ENCODE data around the gene PRC1.
A peak's percentile ranks its signal among the peaks of the same experiment; 100 is the strongest.
"Not testable (repeated sequence)": the region's sequence is repeated elsewhere in the genome, so short reads cannot be mapped to it uniquely, and the experiment has no call there.

The PRC1 gene

DNA sequence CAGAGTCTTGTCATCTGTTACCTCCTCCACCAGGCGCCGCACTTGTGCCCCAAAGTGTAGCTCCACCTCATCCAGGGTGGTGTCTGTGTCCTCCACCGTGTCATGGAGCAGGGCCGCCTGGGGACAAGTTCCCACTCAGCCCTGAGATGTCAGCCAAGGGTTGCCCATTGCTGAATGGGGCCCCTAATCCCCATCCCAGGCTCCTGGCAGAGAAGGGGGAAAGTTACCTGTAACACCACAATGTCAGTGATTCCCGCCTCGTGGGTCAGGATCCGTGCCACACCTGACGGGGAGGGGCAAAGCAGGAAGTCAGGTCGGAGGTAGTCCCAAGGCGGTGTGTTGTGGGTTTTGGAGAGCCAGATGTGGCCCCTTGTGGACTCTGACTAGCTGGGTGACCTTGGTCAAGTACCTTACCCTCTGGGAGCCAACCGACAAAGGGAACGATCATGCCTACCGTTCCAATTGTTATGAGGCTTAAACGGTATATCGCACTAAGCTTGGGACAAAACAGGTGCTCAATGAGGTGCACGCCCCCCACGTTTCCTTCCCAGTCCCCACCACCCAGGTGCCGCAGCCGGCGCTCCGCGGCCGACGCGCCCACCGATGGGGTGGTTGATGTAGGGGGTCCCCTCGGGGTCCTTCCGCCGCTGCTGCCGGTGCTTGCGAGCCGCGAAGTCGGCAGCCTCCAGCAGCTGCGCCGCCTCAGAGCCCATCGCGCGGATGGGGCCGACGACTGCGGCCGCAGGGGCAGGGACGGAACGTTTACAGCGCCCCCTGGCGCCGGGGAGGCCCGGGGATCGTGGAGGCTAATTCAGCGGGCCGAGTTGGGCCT lies 62.3 kb downstream of the PRC1 start, which contains the start of gene HDDC3:
TSS of gene HDDC3 (minus strand) at position 722 of the 832 bp plus-strand sequence. CDS start at position 713, 9 bp downstream.
- peak; percentile 33 for DNase-seq

DNA sequence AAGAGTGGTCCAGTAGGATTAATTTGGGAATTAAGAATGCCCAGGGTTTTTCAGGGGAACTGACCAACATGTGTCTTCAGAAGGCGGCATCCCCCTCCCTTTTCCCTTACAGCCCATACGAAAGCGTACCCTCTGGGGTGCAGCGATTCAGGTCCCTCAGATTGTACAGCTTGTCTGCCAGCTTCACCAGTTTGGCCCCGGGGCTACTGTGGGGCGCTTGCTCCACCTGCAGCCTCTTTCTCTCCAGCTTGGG lies 62.8 kb downstream of the PRC1 start:
- no peak for DNase-seq

DNA sequence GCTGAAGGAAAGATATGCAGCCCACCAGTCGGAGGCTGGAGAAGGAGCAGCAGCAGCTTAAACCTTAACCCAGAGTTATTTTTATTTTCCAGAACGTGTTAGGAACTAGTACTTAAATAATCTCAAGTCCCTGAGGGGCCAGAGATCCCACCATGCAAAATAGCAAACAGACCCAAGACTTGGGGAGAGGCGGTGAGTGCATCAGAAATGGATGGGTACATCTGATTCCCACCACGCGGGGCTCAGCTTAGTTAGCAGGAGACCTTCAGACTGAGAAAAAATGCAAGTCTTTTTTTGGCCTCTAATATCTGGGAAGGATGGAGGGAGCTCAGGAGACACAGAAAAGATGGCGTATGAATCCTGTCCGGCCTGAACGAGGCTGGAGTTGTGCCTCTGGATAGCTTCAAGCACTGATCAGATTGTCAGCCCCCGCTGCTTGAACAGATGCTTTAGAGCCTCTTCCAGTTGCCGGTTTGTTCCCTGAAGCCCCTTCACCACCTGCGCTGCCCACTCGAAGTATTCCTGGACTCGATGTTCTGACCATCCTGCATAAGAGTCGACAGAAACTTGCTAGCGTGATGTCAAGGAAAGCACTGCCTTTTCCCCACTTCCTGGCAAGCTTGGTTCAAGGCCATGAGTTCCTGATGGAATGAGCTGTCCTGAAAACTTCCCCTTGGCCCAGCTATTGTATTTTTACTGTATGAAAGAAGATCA lies 63.3 kb downstream of the PRC1 start:
- DNase-seq = no peak

GRCh38 chr15:90929246-90930019 lies 64.9 kb downstream of the PRC1 start:
- DNase-seq = no peak

GRCh38 chr15:90928106-90928505 lies 66.2 kb downstream of the PRC1 start:
- not testable (repeated sequence) for DNase-seq

- DNase-seq = not testable (repeated sequence)
Observed at GRCh38 chr15:90926766-90927165, 67.6 kb downstream of the PRC1 start.

DNA sequence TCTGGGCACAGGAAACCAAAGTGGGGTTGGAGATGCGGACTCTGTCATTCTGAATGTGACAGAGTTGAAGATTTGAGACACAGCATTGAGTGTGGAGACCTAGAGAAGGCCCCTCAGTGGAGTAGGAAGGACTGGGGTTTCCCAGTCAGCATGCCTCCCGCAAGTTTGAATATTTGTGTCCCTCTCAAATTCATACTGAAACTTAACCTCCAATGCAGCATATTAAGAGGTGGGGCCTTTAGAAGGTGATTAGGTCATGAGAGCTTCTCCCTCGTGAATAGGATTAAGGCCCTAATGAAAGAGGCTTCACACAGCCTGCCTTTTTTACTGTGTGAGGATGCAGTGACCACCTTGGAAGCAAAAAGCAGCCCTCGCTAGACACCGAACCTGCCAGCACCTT lies 70.0 kb downstream of the PRC1 start:
- DNase-seq = no peak

GRCh38 chr15:90922712-90923322 lies 71.5 kb downstream of the PRC1 start:
- not testable (repeated sequence) for DNase-seq

- DNase-seq = no peak
Observed at GRCh38 chr15:90921887-90922286, 72.4 kb downstream of the PRC1 start.

DNA sequence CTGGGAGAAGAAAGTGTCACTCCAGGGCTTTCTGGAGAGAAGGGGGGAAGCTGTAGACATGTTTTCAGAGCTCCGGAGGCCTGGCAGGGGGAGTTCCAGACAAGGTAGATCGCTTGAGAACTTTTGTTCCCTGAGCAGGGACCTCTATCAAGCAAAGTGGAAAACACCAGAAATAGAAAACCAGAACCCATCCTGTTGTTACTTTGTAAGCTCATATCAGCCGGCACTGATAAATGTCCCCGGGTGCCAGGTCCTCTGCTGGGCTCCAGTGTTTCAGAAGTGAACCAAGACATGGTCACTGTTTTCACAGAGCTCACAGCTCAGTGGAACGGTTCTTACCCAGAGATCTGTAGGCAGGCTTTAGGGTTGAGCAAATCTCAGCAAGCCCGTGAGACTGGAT lies 75.5 kb downstream of the PRC1 start:
- no peak for DNase-seq

GRCh38 chr15:90918034-90918788 lies 76.1 kb downstream of the PRC1 start:
- DNase-seq = no peak

- DNase-seq = no peak
Observed at GRCh38 chr15:90917569-90917968, 76.8 kb downstream of the PRC1 start.

DNA sequence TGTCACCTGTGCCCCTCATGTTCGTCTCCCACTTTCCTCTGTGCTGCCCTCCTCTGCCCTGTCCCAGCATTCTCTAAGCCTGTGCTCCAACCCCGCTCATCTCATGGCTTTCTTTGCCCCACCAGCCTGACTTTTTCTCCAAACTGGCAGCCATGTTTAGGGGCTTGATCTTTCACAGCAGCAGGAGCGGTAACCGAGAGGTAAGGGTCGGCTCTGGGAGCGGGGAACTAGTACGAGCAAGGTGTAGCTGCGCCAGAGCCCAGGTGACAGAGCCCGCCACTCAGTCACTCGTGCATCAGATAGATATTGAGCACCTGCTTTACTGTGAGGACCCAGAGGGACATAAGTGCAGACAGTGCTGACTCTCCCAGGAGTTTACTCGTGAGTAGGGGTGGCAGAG lies 77.9 kb downstream of the PRC1 start:
- DNase-seq = no peak
